Measurements from ENCODE around the gene KYAT1. TPM values are rescaled to one million over a fixed set of nuclear protein-coding genes. Genes with fewer than 3 reads are reported as not detected.
"Not testable (repeated sequence)": the region's sequence is repeated elsewhere in the genome, so short reads cannot be mapped to it uniquely, and the experiment has no call there.

Gene KYAT1
- total RNA-seq, 2 experiments from 2014 or later, result 14.9 to 16.3 TPM

DNA sequence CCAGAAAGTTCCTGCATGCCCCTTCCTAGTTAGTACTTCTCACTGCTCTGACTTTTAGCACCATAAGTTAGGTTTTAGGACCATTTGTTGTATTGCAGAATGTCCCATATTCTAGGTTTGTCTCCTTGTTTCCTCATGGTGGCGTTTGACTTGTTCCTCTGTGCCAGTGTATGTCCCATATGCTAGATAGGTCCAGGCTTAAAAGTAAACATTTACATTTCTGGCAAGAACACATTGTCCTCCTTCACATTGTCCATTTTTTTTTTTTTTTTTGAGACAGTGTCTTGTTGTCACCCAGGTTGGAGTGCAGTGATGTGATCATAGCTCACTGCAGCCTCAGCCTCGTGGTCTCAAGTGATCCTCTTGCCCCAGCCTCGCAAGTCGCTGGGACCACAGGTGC, 79.3 kb downstream of the KYAT1 start:
- H3K4me1 Mint-ChIP-seq, result peaks cover 2% of the 10 kb centered on the region
- H3K36me3 Mint-ChIP-seq, result peaks cover 14% of the 10 kb centered on the region
- no peak for ATAC-seq (ENCODE audit: low read depth)
- no peaks in the 10 kb centered on the region for H3K9me3 Mint-ChIP-seq
- POLR2A ChIA-PET, result no interaction called here
- no peak for DNase-seq
- no peak overlapping the region for H3K4me3 Mint-ChIP-seq
- no peaks in the 10 kb centered on the region for H3K27me3 Mint-ChIP-seq
- H3K27ac Mint-ChIP-seq, result no peak overlapping the region

DNA sequence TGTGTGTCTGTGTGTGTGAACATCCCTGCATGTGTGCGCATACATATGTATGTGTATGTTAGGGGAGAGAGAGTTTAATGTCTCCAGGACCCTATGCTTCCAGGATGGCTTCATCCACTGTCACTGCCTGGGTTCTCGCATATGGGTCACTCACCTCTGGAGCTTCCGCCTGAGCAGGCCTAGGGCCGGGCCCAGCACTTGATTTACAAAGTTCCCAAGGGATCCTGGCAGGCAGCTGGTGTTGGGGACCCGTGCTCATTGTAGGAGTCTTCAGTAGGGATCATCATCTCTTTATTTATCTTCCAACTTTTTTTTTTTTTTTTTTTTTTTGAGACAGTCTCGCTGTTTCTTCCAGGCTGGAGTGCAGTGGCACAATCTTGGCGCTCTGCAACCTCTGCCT, 81.7 kb downstream of the KYAT1 start:
- Mint-ChIP-seq H3K4me1 (peaks cover 2% of the 10 kb centered on the region), H3K27me3 (no peaks in the 10 kb centered on the region), H3K36me3 (peaks cover 15% of the 10 kb centered on the region), H3K27ac (no peak overlapping the region), H3K9me3 (no peaks in the 10 kb centered on the region), H3K4me3 (no peak overlapping the region)
- DNase-seq, result no peak
- POLR2A ChIA-PET, result interaction anchor here (0.7 kb wide), 3 partner anchors 138 to 811 kb away, joined by 3 to 9 read pairs (median 5); no protein-coding TSS in a partner anchor
- ATAC-seq (ENCODE audit: low read depth), result no peak

DNA sequence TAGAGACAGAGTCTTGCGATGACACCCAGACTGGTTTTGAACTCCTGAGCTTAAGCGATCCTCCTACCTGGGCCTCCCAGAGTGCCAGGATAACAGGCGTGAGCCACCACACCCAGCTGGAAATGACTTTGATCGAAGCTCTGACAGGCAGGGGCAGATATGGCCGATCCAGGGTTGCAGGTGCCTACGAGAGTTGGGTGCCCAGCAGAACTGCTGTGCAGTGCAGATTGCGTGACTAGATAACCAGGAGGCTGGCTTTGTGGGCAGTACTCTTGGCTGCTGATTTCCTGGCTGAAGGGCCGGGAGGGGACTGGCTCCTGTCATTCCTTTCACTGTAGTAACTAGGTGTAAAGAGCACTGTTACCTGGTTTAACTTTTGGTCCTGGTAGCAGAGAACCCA, 82.9 kb downstream of the KYAT1 start:
- Mint-ChIP-seq H3K4me3 (no peak overlapping the region), H3K9me3 (no peaks in the 10 kb centered on the region), H3K36me3 (peaks cover 14% of the 10 kb centered on the region), H3K4me1 (peaks cover 2% of the 10 kb centered on the region), H3K27me3 (no peaks in the 10 kb centered on the region), H3K27ac (no peak overlapping the region)
- POLR2A ChIA-PET, result no interaction called here
- no peak for DNase-seq
- ATAC-seq (ENCODE audit: low read depth), result no peak

DNA sequence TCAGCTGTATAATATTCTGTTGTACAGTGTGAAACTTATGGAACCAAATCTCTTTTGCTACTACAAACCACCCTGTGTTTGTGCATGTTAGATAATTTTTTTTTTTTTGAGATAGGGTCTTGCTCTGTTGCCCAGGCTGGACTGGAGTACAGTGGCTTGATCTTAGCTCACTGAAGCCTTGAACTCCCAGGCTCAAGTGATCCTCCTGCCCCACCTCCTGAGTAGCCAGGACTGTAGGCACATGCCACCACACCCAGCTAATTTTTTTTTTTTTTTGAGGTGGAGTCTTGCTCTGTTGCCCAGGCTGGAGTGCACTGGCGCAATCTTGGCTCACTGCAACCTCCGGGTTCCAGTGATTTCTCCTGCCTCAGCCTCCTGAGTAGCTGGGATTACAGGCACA, 86.8 kb downstream of the KYAT1 start:
- not testable (repeated sequence) for H3K9me3 Mint-ChIP-seq; H3K4me3 Mint-ChIP-seq; H3K27ac Mint-ChIP-seq; H3K4me1 Mint-ChIP-seq; DNase-seq; H3K27me3 Mint-ChIP-seq; ATAC-seq (ENCODE audit: low read depth)
- H3K36me3 Mint-ChIP-seq, result peaks cover 11% of the 10 kb centered on the region
- POLR2A ChIA-PET, result interaction anchor here (0.7 kb wide), 1 partner anchor 30 kb away, joined by 3 read pairs; no protein-coding TSS in a partner anchor

DNA sequence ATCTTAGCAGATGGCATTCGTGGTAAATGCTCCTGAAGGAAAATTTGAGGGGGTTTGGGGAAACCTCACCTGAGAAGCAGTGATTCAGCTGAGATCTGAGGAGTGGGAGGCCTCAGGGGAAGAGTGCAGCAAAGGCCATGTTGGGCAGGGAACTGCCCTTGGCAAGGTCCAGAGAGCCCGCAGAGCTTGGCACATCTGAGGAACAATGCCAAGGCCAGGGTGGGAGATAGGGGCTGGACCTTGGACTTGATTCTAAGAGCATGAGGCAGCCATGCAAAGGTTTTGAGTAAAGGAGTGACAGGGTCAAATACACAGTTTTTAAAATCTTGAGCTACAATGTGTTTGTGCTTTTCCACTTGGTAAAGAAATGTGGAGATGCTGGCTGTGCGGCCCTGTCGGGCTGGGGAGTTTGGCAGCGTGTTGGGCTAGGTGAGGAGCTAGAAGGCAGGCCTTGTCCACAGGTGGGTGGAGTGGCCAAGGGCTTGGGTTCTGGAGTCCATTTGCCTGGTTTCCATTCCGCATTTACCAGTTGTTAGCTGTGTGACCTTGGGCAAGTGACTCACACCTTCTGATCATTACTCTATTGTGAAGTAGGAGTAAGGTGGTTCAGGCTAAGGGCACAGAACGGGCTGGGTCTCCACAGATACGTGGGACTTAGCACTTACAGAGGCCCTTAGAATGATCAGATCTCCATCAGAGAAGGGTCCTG, 88.6 kb downstream of the KYAT1 start:
- Mint-ChIP-seq H3K27me3 (no peaks in the 10 kb centered on the region), H3K9me3 (no peaks in the 10 kb centered on the region), H3K4me1 (peaks cover 3% of the 10 kb centered on the region), H3K27ac (no peak overlapping the region), H3K36me3 (peaks cover 10% of the 10 kb centered on the region), H3K4me3 (no peak overlapping the region)
- no peak for ATAC-seq (ENCODE audit: low read depth)
- POLR2A ChIA-PET, result interaction anchor here (0.6 to 0.8 kb wide), 3 partner anchors 25 to 110 kb away, joined by 3 to 5 read pairs (median 3); partner anchors contain the start of genes ENDOG and ZDHHC12
- no peak for DNase-seq

- no peaks in the 10 kb centered on the region for H3K9me3 Mint-ChIP-seq
- H3K4me3 Mint-ChIP-seq, result no peak overlapping the region
- H3K4me1 Mint-ChIP-seq, result peaks cover 6% of the 10 kb centered on the region
- no peak overlapping the region for H3K27ac Mint-ChIP-seq
- POLR2A ChIA-PET, result interaction anchor here (0.8 to 1.0 kb wide), 2 partner anchors 21 to 26 kb away, joined by 3 read pairs; partner anchors contain the start of gene ENDOG
- DNase-seq, result no peak
- no peak for ATAC-seq (ENCODE audit: low read depth)
- H3K27me3 Mint-ChIP-seq, result no peaks in the 10 kb centered on the region
- H3K36me3 Mint-ChIP-seq, result peaks cover 7% of the 10 kb centered on the region
Measured at GRCh38 chr9:128792134-128792533, 89.6 kb downstream of the KYAT1 start.

GRCh38 chr9:128790536-128790935, 91.2 kb downstream of the KYAT1 start:
- Mint-ChIP-seq H3K4me3 (no peak overlapping the region), H3K27me3 (no peaks in the 10 kb centered on the region), H3K9me3 (no peaks in the 10 kb centered on the region), H3K27ac (no peak overlapping the region), H3K36me3 (peaks cover 7% of the 10 kb centered on the region), H3K4me1 (peaks cover 7% of the 10 kb centered on the region)
- POLR2A ChIA-PET, result no interaction called here
- ATAC-seq (ENCODE audit: low read depth) (no peak), DNase-seq (no peak)

DNA sequence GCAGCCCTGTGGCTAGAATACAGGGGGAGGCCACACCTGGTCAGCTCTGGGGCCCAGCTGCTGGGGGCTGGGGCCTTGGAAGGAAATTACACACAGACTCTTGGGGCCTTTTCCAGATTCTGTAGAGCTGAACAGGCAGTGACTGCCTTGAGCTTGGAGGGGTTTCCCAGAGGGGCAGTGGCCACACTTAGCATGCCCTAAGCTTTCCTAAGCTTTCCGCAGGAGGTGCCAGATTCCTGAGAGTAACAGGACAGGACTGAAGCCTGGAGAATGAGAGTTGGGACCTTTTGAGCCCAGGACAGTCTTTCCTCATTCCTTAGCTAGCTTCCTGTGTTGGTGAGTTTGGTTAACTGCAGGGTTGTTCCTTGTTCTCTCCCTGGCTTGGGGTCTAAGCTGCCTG, 93.3 kb downstream of the KYAT1 start:
- peak overlapping the region; percentile 33 for H3K27ac Mint-ChIP-seq
- POLR2A ChIA-PET, result interaction anchor here (0.6 to 2.1 kb wide), 5 partner anchors 17 to 136 kb away, joined by 3 to 18 read pairs (median 5); partner anchors contain the start of genes ENDOG, ZDHHC12 and ZER1
- H3K36me3 Mint-ChIP-seq, result peaks cover 5% of the 10 kb centered on the region
- H3K27me3 Mint-ChIP-seq, result no peaks in the 10 kb centered on the region
- peaks cover 5% of the 10 kb centered on the region for H3K4me1 Mint-ChIP-seq
- no peaks in the 10 kb centered on the region for H3K9me3 Mint-ChIP-seq
- ATAC-seq (ENCODE audit: low read depth), result no peak
- DNase-seq, result no peak
- H3K4me3 Mint-ChIP-seq, result peak overlapping the region; percentile 100

- POLR2A ChIA-PET, result interaction anchor here (0.6 to 2.1 kb wide), 5 partner anchors 16 to 136 kb away, joined by 3 to 18 read pairs (median 5); partner anchors contain the start of genes ENDOG, ZDHHC12 and ZER1
Measured at GRCh38 chr9:128787659-128788058, 94.1 kb downstream of the KYAT1 start.

DNA sequence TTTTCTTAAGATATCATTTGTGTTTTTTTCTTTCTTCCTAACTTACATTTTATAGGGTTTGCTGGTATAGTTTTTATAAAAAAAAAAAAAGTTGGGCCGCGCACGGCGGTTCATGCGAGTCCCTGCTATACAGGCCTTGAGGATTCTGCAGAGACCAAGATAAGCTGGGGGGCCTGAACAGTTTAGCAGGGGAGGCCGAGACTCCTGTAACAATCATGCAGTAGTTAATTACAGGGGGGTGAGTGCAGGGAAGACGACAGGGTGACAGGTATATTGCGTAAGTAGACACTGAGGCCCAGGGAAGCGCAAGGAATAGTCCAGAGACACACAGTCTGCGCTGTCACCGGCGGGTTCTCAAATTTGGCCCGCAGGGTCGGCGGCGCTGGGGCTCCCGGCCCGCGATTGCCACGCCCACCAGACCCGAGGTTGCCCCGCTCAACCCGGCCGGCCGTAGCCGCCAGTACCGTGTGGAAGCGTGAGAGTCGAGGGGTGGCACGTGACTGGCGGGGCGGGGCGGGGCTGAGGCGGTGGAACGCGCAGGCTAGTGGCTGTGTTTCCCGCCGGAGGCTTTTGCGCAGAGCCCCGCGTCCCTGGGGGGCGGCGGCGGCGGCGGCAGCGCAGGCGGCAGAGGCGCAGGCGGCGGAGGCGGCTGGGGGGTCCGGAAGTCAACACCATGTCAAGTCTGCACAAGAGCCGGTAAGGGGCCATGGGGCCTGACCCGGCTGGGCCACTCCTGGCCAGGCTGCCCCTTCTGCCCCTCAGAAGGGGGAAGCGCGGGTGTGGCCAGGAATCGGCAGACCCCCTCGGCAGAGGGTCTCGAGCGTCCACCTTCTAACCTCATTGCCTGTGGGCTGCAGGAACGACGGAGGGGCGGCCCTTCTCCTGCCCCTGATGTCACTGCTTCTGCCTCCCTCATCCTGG, 94.8 kb downstream of the KYAT1 start, which contains the start of gene TBC1D13:
TSS of gene TBC1D13 (plus strand) at position 573 of the 921 bp plus-strand sequence. CDS start at position 674, 101 bp downstream.
- Mint-ChIP-seq H3K27me3 (no peaks in the 10 kb centered on the region), H3K27ac (peak within 1 kb of the TSS; percentile 96), H3K36me3 (peaks cover 2% of the 10 kb centered on the region), H3K4me1 (peaks cover 5% of the 10 kb centered on the region), H3K9me3 (no peaks in the 10 kb centered on the region), H3K4me3 (peak within 1 kb of the TSS; percentile 100)
- DNase-seq (peak; percentile 95), ATAC-seq (ENCODE audit: low read depth) (peak; percentile 95)
- POLR2A ChIA-PET, result interaction anchor here (0.6 to 2.1 kb wide), 5 partner anchors 11 to 31 kb away, joined by 3 to 18 read pairs (median 4); partner anchors contain the start of genes ENDOG and ZER1

More at GRCh38 chr9:128787659-128788058, 94.1 kb downstream of the KYAT1 start:
- no peaks in the 10 kb centered on the region for H3K27me3 Mint-ChIP-seq
- no peak for ATAC-seq (ENCODE audit: low read depth)
- DNase-seq, result no peak
- peaks cover 5% of the 10 kb centered on the region for H3K4me1 Mint-ChIP-seq
- H3K27ac Mint-ChIP-seq, result peak overlapping the region; percentile 96
- H3K36me3 Mint-ChIP-seq, result peaks cover 2% of the 10 kb centered on the region
- peak overlapping the region; percentile 100 for H3K4me3 Mint-ChIP-seq
- H3K9me3 Mint-ChIP-seq, result no peaks in the 10 kb centered on the region

GRCh38 chr9:128785427-128785826, 96.3 kb downstream of the KYAT1 start:
- ATAC-seq (ENCODE audit: low read depth) (no peak), DNase-seq (no peak)
- POLR2A ChIA-PET, result no interaction called here
- no peaks in the 10 kb centered on the region for H3K9me3 Mint-ChIP-seq
- peaks cover 8% of the 10 kb centered on the region for H3K4me1 Mint-ChIP-seq
- no peak overlapping the region for H3K4me3 Mint-ChIP-seq
- peaks cover 2% of the 10 kb centered on the region for H3K36me3 Mint-ChIP-seq
- H3K27ac Mint-ChIP-seq, result no peak overlapping the region
- H3K27me3 Mint-ChIP-seq, result no peaks in the 10 kb centered on the region

Measured in activated naive CD8-positive, alpha-beta T cell treated with anti-CD3 and anti-CD28 coated beads, Interleukin-2, amount 10 ng/mL, durations not matched to agents 7 days and 5 days (primary cell).